PC-3 (cell line): ENCODE measurements around the gene THADA. TPM values are rescaled to one million over a fixed set of nuclear protein-coding genes. Genes with fewer than 3 reads are reported as not detected.

Experiments used
- ATAC-seq: fragments of 200-7000 bp; cut with Tn5 transposase; 2 replicates; pipeline ENCODE4 v1.9.1; 2020; ENCODE audit warnings: mild to moderate bottlenecking, moderate library complexity
- BruUV-seq: library from RNA; stranded (reverse); fragments of 400-500 nt; replicated peaks from 2 replicates; lab custom pipeline; 2021; lab: Mats Ljungman, UMichigan
- CTCF ChIA-PET: fragments of 300-600 bp; sonication (Branson Sonifier 250); formaldehyde crosslinking; loops from one replicate; lab custom pipeline; 2022; ENCODE audit warnings: antibody characterized with exemption; lab: Charles Lee
- POLR2A ChIA-PET: fragments of 300-600 bp; sonication (Branson Sonifier 250); formaldehyde crosslinking; loops from one replicate; lab custom pipeline; 2022; ENCODE audit warnings: antibody characterized with exemption; ENCODE audit not compliant: unreplicated experiment; lab: Charles Lee
- DNase-seq: peaks from one replicate; pipeline ENCODE4 v3.0.0-alpha.2; 2015
- H2AFZ ChIP-seq: fragments of 300-600 bp; sonication (generic); 2 replicates; pipeline ENCODE4 v1.6.0; 2016; ENCODE audit warnings: antibody characterized with exemption, low read length
- H3F3A ChIP-seq: fragments of 300-600 bp; sonication (generic); one replicate; pipeline ENCODE4 v1.6.0; 2017; ENCODE audit warnings: antibody characterized with exemption, low read length, control low read depth, mild to moderate bottlenecking; ENCODE audit not compliant: unreplicated experiment
- H3K27ac ChIP-seq: fragments of 300-600 bp; sonication (generic); 2 replicates; pipeline ENCODE4 v1.5.1; 2016; ENCODE audit warnings: mild to moderate bottlenecking, low read length
- H3K27me3 ChIP-seq: fragments of 300-600 bp; sonication (generic); 2 replicates; pipeline ENCODE4 v1.6.1; 2016; ENCODE audit warnings: low read length, mixed read lengths
- H3K36me3 ChIP-seq: fragments of 300-600 bp; sonication (generic); 2 replicates; pipeline ENCODE4 v1.6.1; 2016; ENCODE audit warnings: low read depth, mixed run types, low read length, mixed read lengths
- H3K4me1 ChIP-seq: fragments of 300-600 bp; sonication (generic); 2 replicates; pipeline ENCODE4 v1.5.1; 2016; ENCODE audit warnings: low read length; ENCODE audit not compliant: insufficient read depth
- H3K4me2 ChIP-seq: fragments of 300-600 bp; sonication (generic); 2 replicates; pipeline ENCODE4 v1.6.0; 2016; ENCODE audit warnings: low read length
- H3K4me3 ChIP-seq: fragments of 300-600 bp; sonication (generic); 2 replicates; pipeline ENCODE4 v1.5.1; 2016; ENCODE audit warnings: mild to moderate bottlenecking, low read length, mixed read lengths
- H3K79me2 ChIP-seq: fragments of 300-600 bp; sonication (generic); 2 replicates; pipeline ENCODE4 v1.6.1; 2017; ENCODE audit warnings: low read length, mixed read lengths
- H3K9ac ChIP-seq: fragments of 300-600 bp; sonication (generic); 2 replicates; pipeline ENCODE4 v1.6.0; 2016; ENCODE audit warnings: mild to moderate bottlenecking, low read length
- H3K9me2 ChIP-seq: fragments of 300-600 bp; sonication (generic); replicated peaks from 2 replicates; pipeline ENCODE4 v1.6.1; 2016; ENCODE audit warnings: mixed run types, low read length, mixed read lengths
- H3K9me3 ChIP-seq: fragments of 300-600 bp; sonication (generic); 2 replicates; pipeline ENCODE4 v1.6.1; 2016; ENCODE audit warnings: low read length, mixed read lengths
- H4K20me1 ChIP-seq: fragments of 300-600 bp; sonication (generic); 2 replicates; pipeline ENCODE4 v1.6.1; 2016; ENCODE audit warnings: low read length, mixed read lengths
- EZH2 ChIP-seq: fragments of 300-600 bp; sonication (generic); IDR thresholded peaks from one replicate; pipeline ENCODE4 v1.6.1; 2017; ENCODE audit warnings: antibody characterized with exemption, mild to moderate bottlenecking, low read length; ENCODE audit not compliant: unreplicated experiment
- EZH2phosphoT487 ChIP-seq: fragments of 300-600 bp; sonication (generic); IDR thresholded peaks from 2 replicates; pipeline ENCODE4 v1.6.1; 2018; ENCODE audit warnings: mild to moderate bottlenecking, antibody characterized with exemption, low read length, borderline replicate concordance
- intact Hi-C: fragments of 100-400 bp; cut with micrococcal nuclease; formaldehyde crosslinking; loops from 2 replicates; pipeline ENCODE4 v1.9.0; 2023
- total RNA-seq: library from RNA; depleted of rRNA; stranded (reverse); fragments of >200 nt; gene quantifications from 2 replicates; pipeline ENCODE4 v1.2.3, GENCODE V29; 2014
- TF ChIP-seq, protein P1 (sequence below): fragments of 300-600 bp; sonication (generic); conservative IDR thresholded peaks from 2 replicates; pipeline ENCODE4 v1.5.1; 2017; ENCODE audit warnings: antibody characterized with exemption, low read depth, mild to moderate bottlenecking, low read length

THADA gene
- total RNA-seq, 1 experiment from 2014 or later, result 33.6 TPM

DNA sequence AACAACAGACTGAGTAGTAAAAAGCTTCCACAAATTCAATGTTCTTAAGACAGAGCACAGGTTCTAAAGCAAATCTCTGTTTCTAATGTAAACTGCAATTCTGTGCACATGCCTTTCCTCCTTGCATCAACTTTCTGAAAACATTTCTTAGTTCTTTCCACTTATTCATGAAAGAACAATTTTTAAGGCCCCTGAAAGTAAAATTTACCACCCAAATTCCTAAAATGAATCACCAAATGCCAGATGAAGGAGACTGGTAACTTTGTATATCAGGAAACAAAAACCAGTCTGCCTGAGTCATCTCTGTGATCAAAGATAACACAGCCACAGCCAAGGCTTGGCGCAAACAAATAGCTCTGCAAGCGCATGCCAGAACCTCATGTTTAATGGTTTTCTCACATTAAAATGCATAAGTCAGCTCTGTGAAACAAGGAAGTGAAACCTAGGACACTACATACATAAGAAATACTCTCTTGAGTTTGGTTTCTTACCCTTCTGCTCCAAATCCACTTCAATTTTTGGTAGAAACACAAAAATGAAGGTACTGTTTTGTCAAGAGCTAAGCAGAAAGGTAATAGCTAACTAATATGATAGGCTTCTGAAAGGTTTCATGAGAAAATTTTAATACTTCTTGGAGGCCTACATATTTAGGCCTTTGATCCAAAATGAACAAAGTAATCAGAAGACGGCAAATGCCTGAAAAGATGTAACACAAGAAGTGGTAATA is 169.4 kb downstream of the THADA start:
- Histone ChIP-seq H3K27me3 (no peaks in the 10 kb centered on the region), H3K9me2 (no peaks in the 10 kb centered on the region), H4K20me1 (no peaks in the 10 kb centered on the region), H3K4me1 (peaks cover 60% of the 10 kb centered on the region), H3K36me3 (no peaks in the 10 kb centered on the region), H3K79me2 (no peaks in the 10 kb centered on the region; the same call in 1 of the 2 replicates), H3K4me3 (0 out of 2 replicates have a peak overlapping the region, but pooled peaks have one; percentile 13), H3K4me2 (peak overlapping the region; percentile 68), H3K27ac (peak overlapping the region; percentile 93), H3K9me3 (no peaks in the 10 kb centered on the region), H3K9ac (peak overlapping the region; percentile 61), H3F3A (peaks cover 5% of the 10 kb centered on the region), H2AFZ (no peak overlapping the region)
- ChIA-PET POLR2A (interaction anchor here (0.5 to 0.8 kb wide), 2 partner anchors 28 to 200 kb away, joined by 5 to 7 read pairs; partner anchors contain the start of gene ZFP36L2), CTCF (interaction anchor here (0.6 kb wide), 1 partner anchor 15 kb away, joined by 3 read pairs; no protein-coding TSS in a partner anchor)
- TF ChIP-seq, protein P1, sequence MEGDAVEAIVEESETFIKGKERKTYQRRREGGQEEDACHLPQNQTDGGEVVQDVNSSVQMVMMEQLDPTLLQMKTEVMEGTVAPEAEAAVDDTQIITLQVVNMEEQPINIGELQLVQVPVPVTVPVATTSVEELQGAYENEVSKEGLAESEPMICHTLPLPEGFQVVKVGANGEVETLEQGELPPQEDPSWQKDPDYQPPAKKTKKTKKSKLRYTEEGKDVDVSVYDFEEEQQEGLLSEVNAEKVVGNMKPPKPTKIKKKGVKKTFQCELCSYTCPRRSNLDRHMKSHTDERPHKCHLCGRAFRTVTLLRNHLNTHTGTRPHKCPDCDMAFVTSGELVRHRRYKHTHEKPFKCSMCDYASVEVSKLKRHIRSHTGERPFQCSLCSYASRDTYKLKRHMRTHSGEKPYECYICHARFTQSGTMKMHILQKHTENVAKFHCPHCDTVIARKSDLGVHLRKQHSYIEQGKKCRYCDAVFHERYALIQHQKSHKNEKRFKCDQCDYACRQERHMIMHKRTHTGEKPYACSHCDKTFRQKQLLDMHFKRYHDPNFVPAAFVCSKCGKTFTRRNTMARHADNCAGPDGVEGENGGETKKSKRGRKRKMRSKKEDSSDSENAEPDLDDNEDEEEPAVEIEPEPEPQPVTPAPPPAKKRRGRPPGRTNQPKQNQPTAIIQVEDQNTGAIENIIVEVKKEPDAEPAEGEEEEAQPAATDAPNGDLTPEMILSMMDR, result no peak
- TF ChIP-seq EZH2phosphoT487 (no peak), EZH2 (no peak)
- peak; percentile 98 for DNase-seq
- intact Hi-C loops, result loop anchor here (1.0 kb wide), 2 partner anchors 52 to 85 kb away; no protein-coding TSS in a partner anchor
- BruUV-seq, result no TSS peak
- ATAC-seq, result peak; percentile 96

DNA sequence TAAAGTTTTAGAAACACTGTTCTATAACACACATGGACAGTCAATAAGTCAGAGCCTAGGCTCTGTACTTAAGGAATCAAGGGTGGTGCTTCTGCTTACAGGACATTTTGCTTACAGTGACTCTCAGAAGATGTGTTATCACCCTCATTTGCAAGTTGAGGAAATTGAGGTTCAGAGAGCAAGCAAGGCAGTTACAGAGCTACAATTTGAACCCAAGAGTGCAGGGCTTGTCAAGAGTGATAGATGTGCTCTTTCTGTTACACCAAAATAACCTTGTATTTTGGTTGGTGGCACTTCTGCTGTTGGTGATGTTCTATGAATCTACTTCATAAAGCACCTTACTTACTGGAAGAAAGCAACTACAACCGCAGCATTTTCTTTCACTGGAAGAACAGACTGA is 170.2 kb downstream of the THADA start:
- DNase-seq (no peak), ATAC-seq (no peak)
- Histone ChIP-seq H3K27me3 (no peaks in the 10 kb centered on the region), H3F3A (peaks cover 5% of the 10 kb centered on the region), H3K9me3 (no peaks in the 10 kb centered on the region), H3K27ac (peak overlapping the region; percentile 93), H3K9me2 (no peaks in the 10 kb centered on the region), H3K36me3 (no peaks in the 10 kb centered on the region), H2AFZ (no peak overlapping the region), H3K9ac (peak overlapping the region; percentile 50), H3K79me2 (no peaks in the 10 kb centered on the region; the same call in 1 of the 2 replicates), H3K4me2 (peak overlapping the region; percentile 68), H3K4me3 (no peak overlapping the region), H4K20me1 (no peaks in the 10 kb centered on the region), H3K4me1 (peaks cover 64% of the 10 kb centered on the region)
- intact Hi-C loops, result loop anchor here (1.0 kb wide), 2 partner anchors 53 to 84 kb away; no protein-coding TSS in a partner anchor
- CTCF ChIA-PET, result no interaction called here
- no TSS peak for BruUV-seq
- TF ChIP-seq EZH2 (no peak), EZH2phosphoT487 (no peak)
- TF ChIP-seq, protein P1, result no peak
- POLR2A ChIA-PET, result no interaction called here
